HepG2 (cell line): ENCODE results near the gene SSH3. TPM values are rescaled to one million over a fixed set of nuclear protein-coding genes. Genes with fewer than 3 reads are reported as not detected.

Source experiments
- CREB1 ChIP-seq, 2 experiments: fragments of 450-650 bp in 1 of 2; IDR thresholded peaks; 2 replicates each; pipeline ENCODE4 v1.6.1; 2016 to 2017; ENCODE audit warnings: control low read depth in 1 of 2, mild to moderate bottlenecking in 1 of 2, missing compliant biosample characterization in 1 of 2, missing genetic modification characterization in 1 of 2
- CSRNP2 ChIP-seq: sonication (generic); formaldehyde crosslinking; conservative IDR thresholded peaks from 2 replicates; pipeline ENCODE4 v1.8.0; 2022; ENCODE audit warnings: low read depth, missing genetic modification reagents
- EEA1 ChIP-seq: sonication (generic); formaldehyde crosslinking; IDR thresholded peaks from 2 replicates; pipeline ENCODE4 v1.5.1; 2020; ENCODE audit warnings: mild to moderate bottlenecking, missing genetic modification reagents, borderline replicate concordance
- KMT2B ChIP-seq: IDR thresholded peaks from 2 replicates; pipeline ENCODE4 v1.6.1; 2016; ENCODE audit warnings: missing genetic modification reagents, missing compliant biosample characterization
- NAIF1 ChIP-seq: sonication (generic); formaldehyde crosslinking; IDR thresholded peaks from 2 replicates; pipeline ENCODE4 v1.5.0; 2020; ENCODE audit warnings: mild to moderate bottlenecking, missing genetic modification reagents, borderline replicate concordance
- NFE2L2 ChIP-seq: fragments of 150-350 bp; IDR thresholded peaks from 2 replicates; pipeline ENCODE4 v1.6.1; 2014; ENCODE audit warnings: low read length
- NFYC ChIP-seq: IDR thresholded peaks from 2 replicates; pipeline ENCODE4 v1.6.1; 2016; ENCODE audit warnings: missing genetic modification reagents, missing compliant biosample characterization
- RFX5 ChIP-seq: IDR thresholded peaks from 2 replicates; pipeline ENCODE4 v1.6.1; 2011; ENCODE audit warnings: low read depth, low read length, improper control_type of control experiment
- STAG1 ChIP-seq: sonication (generic); formaldehyde crosslinking; IDR thresholded peaks from 2 replicates; pipeline ENCODE4 v1.4.0; 2020; ENCODE audit warnings: missing genetic modification reagents
- ZBTB14 ChIP-seq: sonication (generic); formaldehyde crosslinking; IDR thresholded peaks from 2 replicates; pipeline ENCODE4 v1.4.0; 2020; ENCODE audit warnings: missing genetic modification reagents
- ZBTB43 ChIP-seq: sonication (generic); formaldehyde crosslinking; conservative IDR thresholded peaks from 2 replicates; pipeline ENCODE4 v1.4.0; 2020; ENCODE audit warnings: missing genetic modification reagents
- ZFP91 ChIP-seq: sonication (generic); formaldehyde crosslinking; IDR thresholded peaks from 2 replicates; pipeline ENCODE4 v1.9.0; 2022; ENCODE audit warnings: missing genetic modification reagents, mild to moderate bottlenecking, borderline replicate concordance
- ZNF18 ChIP-seq: sonication (generic); formaldehyde crosslinking; IDR thresholded peaks from 2 replicates; pipeline ENCODE4 v1.8.0; 2022; ENCODE audit warnings: mild to moderate bottlenecking, missing genetic modification reagents; ENCODE audit not compliant: insufficient replicate concordance
- ZNF3 ChIP-seq: IDR thresholded peaks from 2 replicates; pipeline ENCODE4 v1.7.0; 2017; ENCODE audit warnings: inconsistent platforms
- ZNF30 ChIP-seq: sonication (generic); formaldehyde crosslinking; IDR thresholded peaks from 2 replicates; pipeline ENCODE4 v1.5.0; 2020; ENCODE audit warnings: mild to moderate bottlenecking, missing genetic modification reagents
- ZNF414 ChIP-seq: sonication (generic); formaldehyde crosslinking; IDR thresholded peaks from 2 replicates; pipeline ENCODE4 v1.5.0; 2020; ENCODE audit warnings: missing genetic modification reagents
- ZNF451 ChIP-seq: sonication (generic); formaldehyde crosslinking; IDR thresholded peaks from 2 replicates; pipeline ENCODE4 v1.5.0; 2020; ENCODE audit warnings: mild to moderate bottlenecking, missing genetic modification reagents
- ZNF670 ChIP-seq: sonication (generic); formaldehyde crosslinking; IDR thresholded peaks from 2 replicates; pipeline ENCODE4 v1.8.0; 2022; ENCODE audit warnings: mild to moderate bottlenecking, missing genetic modification reagents, borderline replicate concordance
- ZNF879 ChIP-seq: sonication (generic); formaldehyde crosslinking; IDR thresholded peaks from 2 replicates; pipeline ENCODE4 v1.8.1; 2023; ENCODE audit warnings: missing genetic modification reagents
- ZSCAN30 ChIP-seq: sonication (generic); formaldehyde crosslinking; IDR thresholded peaks from 2 replicates; pipeline ENCODE4 v1.5.0; 2020; ENCODE audit warnings: mild to moderate bottlenecking, missing genetic modification reagents
- polyA plus RNA-seq, 8 experiments: library from polyadenylated mRNA; depleted of rRNA in 3 of 8; stranded (reverse) in 7 of 8; unstranded in 1 of 8; fragments of >200 nt; fragmentation: Illumina TruSeq in 4 of 8; extraction: Trizol in 4 of 8; gene quantifications; 2 replicates each; pipeline versions ENCODE4 v1.2.1 to v1.2.3, GENCODE V29; 2011 to 2016; ENCODE audit warnings: low read depth in 4 of 8, missing spikeins in 1 of 8, mixed read lengths in 1 of 8; ENCODE audit not compliant: insufficient read depth in 1 of 8
- total RNA-seq, 5 experiments: library from RNA; depleted of rRNA; stranded (reverse); fragments of >200 nt; fragmentation: Illumina TruSeq; extraction: Trizol; gene quantifications; 2 replicates each; pipeline ENCODE4 v1.2.3, GENCODE V29; 2016; ENCODE audit warnings: low read depth in 1 of 5

Gene SSH3
- total and polyA plus RNA-seq, 2 of the 13 experiments (the other 11 are each of a cell fraction or from before 2014, with no cell fraction given) = 12.4 to 18.8 TPM

DNA sequence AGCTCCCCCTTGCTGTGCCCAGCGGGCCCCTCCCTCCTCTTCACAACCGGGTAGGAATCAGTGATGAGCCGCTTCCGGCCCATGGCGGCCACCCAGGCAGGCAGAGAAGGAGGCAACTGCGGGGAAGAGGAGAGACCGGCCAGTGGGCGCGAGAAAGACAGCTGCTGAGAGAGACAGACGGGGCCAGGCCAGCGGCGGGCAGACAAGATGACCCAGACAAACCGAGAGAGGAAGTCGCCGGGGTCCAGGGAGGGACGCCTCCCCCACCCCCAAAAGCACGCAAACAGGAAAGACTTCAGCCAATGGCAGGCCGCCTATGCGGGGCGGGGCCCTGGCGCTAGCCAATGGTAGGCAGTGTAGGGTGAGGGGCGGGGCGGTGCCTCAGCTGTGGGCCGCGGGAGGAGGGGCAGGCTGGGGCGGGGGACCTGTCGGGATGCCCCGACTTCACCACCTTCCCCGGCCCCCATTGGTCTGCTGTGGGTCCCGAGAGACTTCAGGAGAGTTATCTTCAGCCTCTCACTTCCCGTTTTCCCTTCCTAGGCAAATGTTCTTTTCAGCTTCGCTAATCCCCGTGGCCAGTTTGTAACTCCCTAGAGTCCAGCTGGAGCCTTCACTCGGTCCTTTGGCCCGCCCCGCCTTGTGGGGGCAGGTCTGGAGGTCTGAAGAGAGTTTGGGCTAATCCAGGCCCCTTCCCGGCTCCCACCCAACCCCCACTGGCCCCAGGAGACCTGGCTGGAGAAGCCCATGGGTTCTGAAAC, 50.2 kb downstream of the SSH3 start, which contains the start of gene POLD4 (continued):
- TF ChIP-seq CSRNP2 (CRISPR knock-in tag) (no peak), KMT2B (CRISPR knock-in tag) (no peak), ZNF3 (CRISPR knock-in tag) (no peak), ZNF414 (CRISPR knock-in tag) (peak; percentile 75; the same call in 1 of the 2 replicates), ZNF30 (CRISPR knock-in tag) (no peak), ZSCAN30 (no peak), RFX5 (peak; percentile 52; the same call in 1 of the 2 replicates), NFYC (CRISPR knock-in tag) (peak; percentile 89), ZNF879 (no peak), STAG1 (CRISPR knock-in tag) (no peak), ZNF670 (CRISPR knock-in tag) (no peak), EEA1 (CRISPR knock-in tag) (no peak), ZBTB43 (0 out of 2 replicates have a peak, but pooled peaks have one; percentile 36), ZBTB14 (no peak), CREB1 (IDR thresholded peaks at IDR 0.05) (peak; percentile 49; the same call in 1 of the 2 replicates), CREB1 (CRISPR knock-in tag; IDR thresholded peaks at IDR 0.05) (0 out of 2 replicates have a peak, but pooled peaks have one; percentile 34), ZNF18 (CRISPR knock-in tag) (peak; percentile 35), ZFP91 (CRISPR knock-in tag) (peak; percentile 74; the same call in 1 of the 2 replicates), NFE2L2 (no peak), ZNF451 (no peak), NAIF1 (CRISPR knock-in tag) (no peak; the same call in 1 of the 2 replicates)
